Progenitor cell of endocrine pancreas (in vitro differentiated cells): ENCODE results near the gene TRAF3IP1. TPM values are rescaled to one million over a fixed set of nuclear protein-coding genes. Genes with fewer than 3 reads are reported as not detected.
A peak's percentile ranks its signal among the peaks of the same experiment; 100 is the strongest.
"Not testable (repeated sequence)": the region's sequence is repeated elsewhere in the genome, so short reads cannot be mapped to it uniquely, and the experiment has no call there.

Experiments
- DNase-seq: peaks from one replicate; pipeline ENCODE4 v3.0.0; 2021; ENCODE audit warnings: low spot score; ENCODE audit not compliant: unreplicated experiment
- H3K27ac Mint-ChIP-seq: 2 replicates; pipeline ENCODE4 v1.8.0; 2021; ENCODE audit warnings: mild to moderate bottlenecking, moderate library complexity, mixed read lengths
- H3K27me3 Mint-ChIP-seq: 2 replicates; pipeline ENCODE4 v1.8.0; 2021; ENCODE audit warnings: mixed read lengths
- H3K36me3 Mint-ChIP-seq: 2 replicates; pipeline ENCODE4 v1.8.0; 2022; ENCODE audit warnings: mixed read lengths; ENCODE audit not compliant: insufficient read depth
- H3K4me1 Mint-ChIP-seq: 2 replicates; pipeline ENCODE4 v1.8.0; 2021; ENCODE audit warnings: low read depth, mixed read lengths
- H3K4me3 Mint-ChIP-seq: 2 replicates; pipeline ENCODE4 v1.8.0; 2021; ENCODE audit warnings: low read depth, mild to moderate bottlenecking, moderate library complexity, mixed read lengths
- H3K9me3 Mint-ChIP-seq: 2 replicates; pipeline ENCODE4 v1.8.0; 2021; ENCODE audit warnings: low read depth, mixed read lengths
- CTCF ChIP-seq: fragments of 200-600 bp; sonication (generic); IDR thresholded peaks from one replicate; pipeline ENCODE4 v1.5.0; 2021; ENCODE audit warnings: antibody characterized with exemption, mild to moderate bottlenecking; ENCODE audit not compliant: unreplicated experiment
- total RNA-seq: library from RNA; stranded (reverse); gene quantifications from 2 replicates; pipeline ENCODE4 v1.2.1, GENCODE V29; 2021

The TRAF3IP1 gene
- total RNA-seq, 1 donor from 2014 or later = 27.0 TPM

- TF ChIP-seq CTCF = no peak
- Mint-ChIP-seq H3K36me3 (no peaks in the 10 kb centered on the region), H3K27ac (no peak overlapping the region), H3K27me3 (peaks cover 3% of the 10 kb centered on the region), H3K4me3 (no peak overlapping the region), H3K9me3 (no peaks in the 10 kb centered on the region), H3K4me1 (peaks cover 4% of the 10 kb centered on the region)
- DNase-seq = no peak
Observed at GRCh38 chr2:238315031-238315595, 5.2 kb upstream of the TRAF3IP1 start.

- peaks cover 2% of the 10 kb centered on the region for H3K27me3 Mint-ChIP-seq
- peak overlapping the region; percentile 75 for H3K4me3 Mint-ChIP-seq
- no peak for TF ChIP-seq CTCF
- no peak overlapping the region for H3K27ac Mint-ChIP-seq
- peaks cover 15% of the 10 kb centered on the region for H3K4me1 Mint-ChIP-seq
- no peaks in the 10 kb centered on the region for H3K9me3 Mint-ChIP-seq
- peak; percentile 25 for DNase-seq
- peaks cover 4% of the 10 kb centered on the region for H3K36me3 Mint-ChIP-seq
Observed at GRCh38 chr2:238320648-238321281, 447 bp downstream of the TRAF3IP1 start.

- peak overlapping the region; percentile 75 for H3K4me3 Mint-ChIP-seq
- no peaks in the 10 kb centered on the region for H3K27me3 Mint-ChIP-seq
- H3K4me1 Mint-ChIP-seq = peaks cover 15% of the 10 kb centered on the region
- DNase-seq = no peak
- H3K27ac Mint-ChIP-seq = peak overlapping the region; percentile 46
- no peaks in the 10 kb centered on the region for H3K9me3 Mint-ChIP-seq
- peaks cover 6% of the 10 kb centered on the region for H3K36me3 Mint-ChIP-seq
- TF ChIP-seq CTCF = no peak
Observed at GRCh38 chr2:238321467-238321866, 1.1 kb downstream of the TRAF3IP1 start.

GRCh38 chr2:238322001-238322411 is 1.7 kb downstream of the TRAF3IP1 start:
- H3K9me3 Mint-ChIP-seq = no peaks in the 10 kb centered on the region
- peak overlapping the region; percentile 75 for H3K4me3 Mint-ChIP-seq
- no peak overlapping the region for H3K27ac Mint-ChIP-seq
- no peak for DNase-seq
- no peaks in the 10 kb centered on the region for H3K27me3 Mint-ChIP-seq
- no peak for TF ChIP-seq CTCF
- H3K4me1 Mint-ChIP-seq = peaks cover 15% of the 10 kb centered on the region
- peaks cover 10% of the 10 kb centered on the region for H3K36me3 Mint-ChIP-seq

GRCh38 chr2:238324248-238324647 is 3.9 kb downstream of the TRAF3IP1 start:
- not testable (repeated sequence) for DNase-seq, H3K27me3 Mint-ChIP-seq, H3K4me3 Mint-ChIP-seq, H3K9me3 Mint-ChIP-seq, H3K27ac Mint-ChIP-seq
- Mint-ChIP-seq H3K4me1 (peaks cover 15% of the 10 kb centered on the region), H3K36me3 (peaks cover 20% of the 10 kb centered on the region)

- Mint-ChIP-seq H3K27me3 (no peaks in the 10 kb centered on the region), H3K27ac (no peak overlapping the region), H3K36me3 (peaks cover 25% of the 10 kb centered on the region), H3K9me3 (peaks cover 4% of the 10 kb centered on the region), H3K4me3 (no peak overlapping the region), H3K4me1 (peaks cover 11% of the 10 kb centered on the region)
- no peak for DNase-seq
- TF ChIP-seq CTCF = no peak
Observed at GRCh38 chr2:238325694-238326093, 5.4 kb downstream of the TRAF3IP1 start.
